ENCODE data around the gene ERP27. TPM values are rescaled to one million over a fixed set of nuclear protein-coding genes. Genes with fewer than 3 reads are reported as not detected.

ERP27 gene
- total RNA-seq, 1 experiment from 2014 or later, result not detected

- TF ChIP-seq CTCF (IDR thresholded peaks at IDR 0.05; ENCODE audit: unreplicated experiment), result no peak
- Mint-ChIP-seq H3K9me3 (ENCODE audit: unreplicated experiment) (no peaks in the 10 kb centered on the region), H3K27me3 (ENCODE audit: insufficient read depth, unreplicated experiment) (no peaks in the 10 kb centered on the region), H3K36me3 (ENCODE audit: insufficient read depth, unreplicated experiment) (no peaks in the 10 kb centered on the region), H3K27ac (ENCODE audit: low read depth, unreplicated experiment) (no peak overlapping the region), H3K4me3 (ENCODE audit: unreplicated experiment) (no peak overlapping the region), H3K4me1 (ENCODE audit: insufficient read depth, unreplicated experiment) (peaks cover 17% of the 10 kb centered on the region)
- DNase-seq (ENCODE audit: unreplicated experiment), result no peak
- ChIA-PET CTCF (interaction anchor here (0.7 kb wide), 1 partner anchor 107 kb away, joined by 3 read pairs; no protein-coding TSS in a partner anchor), POLR2A (interaction anchor here (0.8 kb wide), 1 partner anchor 57 kb away, joined by 4 read pairs; no protein-coding TSS in a partner anchor)
- intact Hi-C loops (cut with micrococcal nuclease), result no loop called here
- BruUV-seq (replicated peaks), result no TSS peak
Observed at GRCh38 chr12:14959916-14960496, 21.7 kb upstream of the ERP27 start.

GRCh38 chr12:14959463-14959862, 21.1 kb upstream of the ERP27 start:
- BruUV-seq (replicated peaks), result no TSS peak
- CTCF ChIA-PET, result interaction anchor here (0.6 to 0.7 kb wide), 3 partner anchors 30 to 107 kb away, joined by 3 to 10 read pairs (median 4); no protein-coding TSS in a partner anchor
- no peak for TF ChIP-seq CTCF (IDR thresholded peaks at IDR 0.05; ENCODE audit: unreplicated experiment)
- Mint-ChIP-seq H3K27ac (ENCODE audit: low read depth, unreplicated experiment) (no peak overlapping the region), H3K27me3 (ENCODE audit: insufficient read depth, unreplicated experiment) (no peaks in the 10 kb centered on the region), H3K4me1 (ENCODE audit: insufficient read depth, unreplicated experiment) (peaks cover 17% of the 10 kb centered on the region), H3K36me3 (ENCODE audit: insufficient read depth, unreplicated experiment) (no peaks in the 10 kb centered on the region), H3K9me3 (ENCODE audit: unreplicated experiment) (no peaks in the 10 kb centered on the region), H3K4me3 (ENCODE audit: unreplicated experiment) (no peak overlapping the region)
- POLR2A ChIA-PET, result no interaction called here
- DNase-seq (ENCODE audit: unreplicated experiment), result no peak
- intact Hi-C loops (cut with micrococcal nuclease), result no loop called here

GRCh38 chr12:14959126-14959440, 20.7 kb upstream of the ERP27 start:
- no TSS peak for BruUV-seq (replicated peaks)
- no peak for DNase-seq (ENCODE audit: unreplicated experiment)
- ChIA-PET POLR2A (no interaction called here), CTCF (interaction anchor here (0.6 to 0.7 kb wide), 3 partner anchors 30 to 106 kb away, joined by 3 to 10 read pairs (median 4); no protein-coding TSS in a partner anchor)
- intact Hi-C loops (cut with micrococcal nuclease), result no loop called here
- no peaks in the 10 kb centered on the region for H3K36me3 Mint-ChIP-seq (ENCODE audit: insufficient read depth, unreplicated experiment)
- H3K9me3 Mint-ChIP-seq (ENCODE audit: unreplicated experiment), result no peaks in the 10 kb centered on the region
- peaks cover 17% of the 10 kb centered on the region for H3K4me1 Mint-ChIP-seq (ENCODE audit: insufficient read depth, unreplicated experiment)
- no peaks in the 10 kb centered on the region for H3K27me3 Mint-ChIP-seq (ENCODE audit: insufficient read depth, unreplicated experiment)
- H3K27ac Mint-ChIP-seq (ENCODE audit: low read depth, unreplicated experiment), result no peak overlapping the region
- no peak overlapping the region for H3K4me3 Mint-ChIP-seq (ENCODE audit: unreplicated experiment)
- no peak for TF ChIP-seq CTCF (IDR thresholded peaks at IDR 0.05; ENCODE audit: unreplicated experiment)

GRCh38 chr12:14958361-14959125, 20.2 kb upstream of the ERP27 start:
- H3K9me3 Mint-ChIP-seq (ENCODE audit: unreplicated experiment), result no peaks in the 10 kb centered on the region
- H3K27me3 Mint-ChIP-seq (ENCODE audit: insufficient read depth, unreplicated experiment), result no peaks in the 10 kb centered on the region
- no peak overlapping the region for H3K4me3 Mint-ChIP-seq (ENCODE audit: unreplicated experiment)
- peaks cover 22% of the 10 kb centered on the region for H3K4me1 Mint-ChIP-seq (ENCODE audit: insufficient read depth, unreplicated experiment)
- ChIA-PET POLR2A (interaction anchor here (1.0 to 1.2 kb wide), 2 partner anchors 10 to 15 kb away, joined by 4 read pairs; partner anchors contain the start of gene PDE6H), CTCF (interaction anchor here (0.7 kb wide), 1 partner anchor 113 kb away, joined by 3 read pairs; no protein-coding TSS in a partner anchor)
- intact Hi-C loops (cut with micrococcal nuclease), result no loop called here
- no peak overlapping the region for H3K27ac Mint-ChIP-seq (ENCODE audit: low read depth, unreplicated experiment)
- no peaks in the 10 kb centered on the region for H3K36me3 Mint-ChIP-seq (ENCODE audit: insufficient read depth, unreplicated experiment)
- no TSS peak for BruUV-seq (replicated peaks)
- no peak for DNase-seq (ENCODE audit: unreplicated experiment)
- no peak for TF ChIP-seq CTCF (IDR thresholded peaks at IDR 0.05; ENCODE audit: unreplicated experiment)
